Ascending aorta (tissue), 2 donors: Measurements from ENCODE around the gene F10. TPM values are rescaled to one million over a fixed set of nuclear protein-coding genes. Genes with fewer than 3 reads are reported as not detected.

Source experiments
- DNase-seq, 2 donors: peaks; one replicate each; pipeline ENCODE4 v3.0.0-alpha.2; 2019; ENCODE audit warnings: low spot score in 2 of 2
- H3K27ac ChIP-seq, 2 donors: fragments of 200-600 bp; sonication (generic); one replicate each; pipeline ENCODE4 v1.5.1; 2016 to 2017; ENCODE audit warnings: mild to moderate bottlenecking in 1 of 2
- H3K27me3 ChIP-seq: fragments of 200-600 bp; sonication (generic); one replicate; pipeline ENCODE4 v1.5.1; 2017
- H3K36me3 ChIP-seq, 2 donors: fragments of 200-600 bp; sonication (generic); one replicate each; pipeline ENCODE4 v1.5.1; 2016
- H3K4me1 ChIP-seq, 2 donors: fragments of 200-600 bp; sonication (generic); one replicate each; pipeline ENCODE4 v1.5.1; 2016 to 2017; ENCODE audit warnings: mild to moderate bottlenecking in 1 of 2
- H3K4me3 ChIP-seq, 2 donors: fragments of 200-600 bp; sonication (generic); one replicate each; pipeline ENCODE4 v1.5.1; 2016 to 2017; ENCODE audit warnings: mild to moderate bottlenecking in 1 of 2
- H3K9me3 ChIP-seq, 2 donors: fragments of 200-600 bp; sonication (generic); one replicate each; pipeline ENCODE4 v1.5.1; 2016
- intact Hi-C: fragments of 100-400 bp; cut with DNase I; formaldehyde crosslinking; loops from one replicate; pipeline ENCODE4 v1.15.1; 2023
- total RNA-seq: library from RNA; depleted of rRNA; stranded (reverse); fragments of >200 nt; gene quantifications from one replicate; pipeline ENCODE4 v1.1.0, GENCODE V29; 2016
- TF ChIP-seq, protein P1 (sequence below), 3 experiments: fragments of 200-600 bp in 2 of 3; fragments of 450-650 bp in 1 of 3; sonication (generic) in 2 of 3; IDR thresholded peaks; one replicate each; pipeline ENCODE4 v1.5.1; 2016 to 2019; ENCODE audit warnings: antibody characterized with exemption in 3 of 3, mild to moderate bottlenecking in 1 of 3, moderate library complexity in 1 of 3

F10 gene
- total RNA-seq, 1 donor from 2014 or later: 15.8 TPM

DNA sequence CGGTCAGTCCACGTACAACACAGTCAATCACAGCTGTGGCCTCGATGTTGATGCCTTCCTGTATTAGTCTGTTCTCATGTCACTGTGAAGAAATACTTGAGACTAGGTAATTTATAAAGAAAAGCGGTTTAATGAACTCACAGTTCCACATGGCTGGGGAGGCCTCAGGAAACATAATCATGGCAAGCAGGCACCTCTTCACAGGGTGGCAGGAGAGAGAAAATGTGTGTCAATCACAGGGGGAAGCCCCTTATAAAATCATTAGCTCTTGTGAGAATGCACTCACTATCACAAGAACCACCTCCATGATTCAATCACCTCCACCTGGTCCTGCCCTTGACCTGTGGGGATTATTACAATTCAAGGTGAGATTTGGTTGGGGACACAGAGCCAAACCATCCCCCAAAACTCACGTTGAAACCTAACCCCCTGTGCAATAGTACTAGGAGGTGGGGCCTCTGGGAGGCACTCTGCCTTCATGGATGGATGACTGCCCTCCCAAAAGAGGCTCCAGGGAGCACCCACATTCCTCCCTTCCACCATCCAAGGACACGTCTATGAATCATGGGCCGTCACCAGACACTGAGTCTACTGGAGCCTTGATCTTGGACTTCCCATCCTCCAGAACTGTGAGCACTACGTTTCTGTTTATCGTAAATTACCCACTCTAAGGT is 33.5 kb downstream of the F10 start:
- no peaks in the 10 kb centered on the region for H3K36me3 ChIP-seq
- peak in 1 of 2 donors; percentile 33 for DNase-seq
- H3K27me3 ChIP-seq: no peaks in the 10 kb centered on the region
- no peaks in the 10 kb centered on the region for H3K9me3 ChIP-seq
- H3K4me3 ChIP-seq: no peak overlapping the region
- H3K27ac ChIP-seq: no peak overlapping the region
- peaks cover 0 to 11% of the 10 kb centered on the region in 2 donors for H3K4me1 ChIP-seq
- TF ChIP-seq, protein P1, sequence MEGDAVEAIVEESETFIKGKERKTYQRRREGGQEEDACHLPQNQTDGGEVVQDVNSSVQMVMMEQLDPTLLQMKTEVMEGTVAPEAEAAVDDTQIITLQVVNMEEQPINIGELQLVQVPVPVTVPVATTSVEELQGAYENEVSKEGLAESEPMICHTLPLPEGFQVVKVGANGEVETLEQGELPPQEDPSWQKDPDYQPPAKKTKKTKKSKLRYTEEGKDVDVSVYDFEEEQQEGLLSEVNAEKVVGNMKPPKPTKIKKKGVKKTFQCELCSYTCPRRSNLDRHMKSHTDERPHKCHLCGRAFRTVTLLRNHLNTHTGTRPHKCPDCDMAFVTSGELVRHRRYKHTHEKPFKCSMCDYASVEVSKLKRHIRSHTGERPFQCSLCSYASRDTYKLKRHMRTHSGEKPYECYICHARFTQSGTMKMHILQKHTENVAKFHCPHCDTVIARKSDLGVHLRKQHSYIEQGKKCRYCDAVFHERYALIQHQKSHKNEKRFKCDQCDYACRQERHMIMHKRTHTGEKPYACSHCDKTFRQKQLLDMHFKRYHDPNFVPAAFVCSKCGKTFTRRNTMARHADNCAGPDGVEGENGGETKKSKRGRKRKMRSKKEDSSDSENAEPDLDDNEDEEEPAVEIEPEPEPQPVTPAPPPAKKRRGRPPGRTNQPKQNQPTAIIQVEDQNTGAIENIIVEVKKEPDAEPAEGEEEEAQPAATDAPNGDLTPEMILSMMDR (IDR thresholded peaks at IDR 0.05): no peak
- intact Hi-C loops: loop anchor here (2.0 to 10.0 kb wide), 3 partner anchors 141 to 571 kb away; partner anchors contain the start of genes DCUN1D2, LAMP1 and TUBGCP3

DNA sequence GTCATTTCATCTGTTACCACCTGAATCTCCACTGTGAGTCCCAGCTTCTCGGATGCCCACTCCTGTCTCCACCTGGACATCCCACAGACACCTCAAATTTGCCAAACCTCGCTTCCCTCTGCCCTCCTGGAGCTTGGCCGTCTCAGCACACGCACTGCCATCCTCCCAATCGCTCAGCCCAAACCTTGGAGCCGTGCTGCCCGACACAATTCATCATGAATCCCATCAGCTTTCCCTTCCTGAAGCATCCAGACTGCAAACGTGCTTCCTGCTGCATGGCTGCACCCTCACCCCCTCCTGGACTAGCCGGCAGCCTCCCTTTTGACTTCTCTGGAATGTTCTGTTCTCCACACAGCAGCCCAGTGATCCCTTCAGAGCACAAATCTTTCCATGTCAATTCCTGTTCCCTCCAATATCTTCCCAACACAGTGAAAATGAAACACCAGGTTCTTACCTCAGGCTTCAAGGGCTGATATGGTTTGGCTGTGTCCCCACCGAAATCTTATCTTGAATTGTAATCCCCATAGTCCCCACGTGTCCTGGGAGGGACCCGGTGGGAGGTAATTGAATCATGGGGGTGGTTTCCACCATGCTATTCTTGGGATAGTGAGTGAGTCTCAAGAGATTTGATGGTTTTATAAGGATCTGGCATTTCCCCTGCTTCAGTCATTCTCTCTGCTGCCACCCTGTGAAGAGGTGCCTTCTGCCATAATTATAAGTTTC is 34.8 kb downstream of the F10 start:
- H3K4me1 ChIP-seq: peaks cover 0 to 11% of the 10 kb centered on the region in 2 donors
- H3K27me3 ChIP-seq: no peaks in the 10 kb centered on the region
- intact Hi-C loops: loop anchor here (10.0 kb wide), 1 partner anchor 573 kb away; the partner anchor contains the start of gene TUBGCP3
- no peak overlapping the region for H3K4me3 ChIP-seq
- no peak overlapping the region for H3K27ac ChIP-seq
- DNase-seq: peak in 1 of 2 donors; percentile 49
- H3K9me3 ChIP-seq: no peaks in the 10 kb centered on the region
- TF ChIP-seq, protein P1 (IDR thresholded peaks at IDR 0.05): no peak
- no peaks in the 10 kb centered on the region for H3K36me3 ChIP-seq

DNA sequence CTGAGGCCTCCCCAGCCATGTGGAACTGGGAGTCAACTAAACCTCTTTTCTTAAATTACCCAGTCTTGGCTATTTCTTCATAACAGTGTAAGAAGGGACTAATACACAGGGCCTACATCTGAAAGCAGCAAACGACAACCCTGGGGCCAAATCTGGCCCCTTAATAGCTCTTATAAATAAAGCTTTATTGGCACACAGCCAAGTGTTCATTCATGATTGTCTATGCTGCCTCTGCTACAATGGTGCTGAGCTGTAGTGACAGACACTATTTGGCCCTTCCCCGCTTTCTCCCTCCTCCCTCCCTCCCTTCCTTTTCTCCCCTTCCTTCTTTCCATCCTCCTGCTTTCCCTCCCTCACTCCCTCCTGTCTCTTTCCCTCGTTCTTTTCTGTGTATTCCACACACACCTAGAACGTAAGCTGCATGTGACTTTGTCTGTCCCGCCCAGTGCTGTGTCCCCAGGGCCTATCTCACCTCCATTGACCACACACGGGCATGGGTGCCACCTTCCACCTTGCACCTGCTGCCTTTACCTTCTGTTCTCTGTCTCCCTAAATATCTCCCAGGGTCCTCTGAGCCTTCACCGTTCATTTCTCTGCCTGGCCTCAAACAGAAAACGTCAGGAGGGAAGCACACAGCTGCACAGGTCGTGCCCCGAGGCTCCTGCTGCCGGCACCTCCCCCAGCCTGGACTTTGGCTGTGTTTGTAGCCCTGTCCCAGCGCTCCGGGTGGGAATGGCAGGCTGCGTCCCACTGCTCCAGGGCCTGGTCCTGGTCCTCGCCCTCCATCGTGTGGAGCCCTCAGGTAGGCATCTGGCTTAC is 35.5 kb downstream of the F10 start, which contains the start of gene PROZ:
Gene PROZ (plus strand): TSS at position 720 of the 819 bp plus-strand sequence. CDS start 13 bp downstream, at position 733.
- no peak for DNase-seq
- intact Hi-C loops: loop anchor here (10.0 kb wide), 1 partner anchor 573 kb away; the partner anchor contains the start of gene TUBGCP3
- Histone ChIP-seq H3K4me1 (peaks cover 0 to 4% of the 10 kb centered on the region in 2 donors), H3K27me3 (no peaks in the 10 kb centered on the region), H3K4me3 (no peak within 1 kb of the TSS), H3K9me3 (no peaks in the 10 kb centered on the region), H3K27ac (no peak within 1 kb of the TSS), H3K36me3 (no peaks in the 10 kb centered on the region)
- TF ChIP-seq, protein P1 (IDR thresholded peaks at IDR 0.05): no peak

DNA sequence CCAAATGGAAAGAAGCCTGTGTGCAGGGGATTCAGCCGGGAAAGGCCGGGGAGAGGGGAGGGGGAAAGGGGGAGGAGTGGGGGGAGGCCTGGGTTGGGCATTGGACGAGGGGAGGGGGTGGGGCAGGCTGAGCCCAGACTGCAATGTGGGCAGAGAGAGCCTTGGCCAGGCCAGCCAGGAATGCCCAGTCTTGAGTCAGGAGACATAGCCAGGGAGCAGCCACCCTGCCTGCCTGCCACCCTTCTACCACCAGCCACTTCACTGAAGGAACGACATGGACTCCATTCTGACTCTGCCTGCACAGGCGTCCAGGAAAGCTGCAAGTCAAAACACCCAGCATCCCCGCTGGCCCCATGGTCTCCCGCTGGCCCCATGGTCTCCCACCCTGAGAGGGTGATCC is 36.3 kb downstream of the F10 start:
- H3K4me3 ChIP-seq: no peak overlapping the region
- H3K27me3 ChIP-seq: no peaks in the 10 kb centered on the region
- TF ChIP-seq, protein P1 (IDR thresholded peaks at IDR 0.05): no peak
- DNase-seq: no peak
- H3K9me3 ChIP-seq: no peaks in the 10 kb centered on the region
- no peak overlapping the region for H3K27ac ChIP-seq
- H3K4me1 ChIP-seq: no peaks in the 10 kb centered on the region
- intact Hi-C loops: loop anchor here (10.0 kb wide), 1 partner anchor 574 kb away; the partner anchor contains the start of gene TUBGCP3
- no peaks in the 10 kb centered on the region for H3K36me3 ChIP-seq

DNA sequence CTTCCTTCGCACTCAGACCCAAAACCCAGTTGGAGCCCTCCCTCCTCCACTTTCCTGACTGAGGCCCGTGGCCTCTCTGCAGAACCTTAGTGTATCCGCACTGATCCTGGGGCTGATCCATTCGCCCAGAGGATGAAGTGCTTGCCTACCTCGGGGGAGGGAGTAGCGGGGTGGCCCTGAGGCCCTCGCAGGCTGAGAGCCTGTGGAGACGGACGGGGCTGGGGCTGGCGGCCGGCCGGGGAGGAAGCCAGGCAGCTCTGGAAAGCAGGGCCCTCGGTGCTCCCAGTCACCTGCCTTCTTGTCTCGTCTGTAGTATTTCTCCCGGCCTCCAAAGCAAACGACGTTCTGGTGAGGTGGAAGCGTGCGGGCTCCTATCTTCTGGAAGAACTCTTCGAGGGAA is 37.1 kb downstream of the F10 start:
- no peak overlapping the region for H3K27ac ChIP-seq
- no peaks in the 10 kb centered on the region for H3K9me3 ChIP-seq
- TF ChIP-seq, protein P1 (IDR thresholded peaks at IDR 0.05): no peak
- no peaks in the 10 kb centered on the region for H3K36me3 ChIP-seq
- H3K4me3 ChIP-seq: no peak overlapping the region
- no peaks in the 10 kb centered on the region for H3K4me1 ChIP-seq
- H3K27me3 ChIP-seq: no peaks in the 10 kb centered on the region
- intact Hi-C loops: loop anchor here (10.0 kb wide), 1 partner anchor 575 kb away; the partner anchor contains the start of gene TUBGCP3
- DNase-seq: no peak
